ENCODE results near the gene NEURL1B.
"Not testable (repeated sequence)": the region's sequence is repeated elsewhere in the genome, so short reads cannot be mapped to it uniquely, and the experiment has no call there.

Gene NEURL1B, protein sequence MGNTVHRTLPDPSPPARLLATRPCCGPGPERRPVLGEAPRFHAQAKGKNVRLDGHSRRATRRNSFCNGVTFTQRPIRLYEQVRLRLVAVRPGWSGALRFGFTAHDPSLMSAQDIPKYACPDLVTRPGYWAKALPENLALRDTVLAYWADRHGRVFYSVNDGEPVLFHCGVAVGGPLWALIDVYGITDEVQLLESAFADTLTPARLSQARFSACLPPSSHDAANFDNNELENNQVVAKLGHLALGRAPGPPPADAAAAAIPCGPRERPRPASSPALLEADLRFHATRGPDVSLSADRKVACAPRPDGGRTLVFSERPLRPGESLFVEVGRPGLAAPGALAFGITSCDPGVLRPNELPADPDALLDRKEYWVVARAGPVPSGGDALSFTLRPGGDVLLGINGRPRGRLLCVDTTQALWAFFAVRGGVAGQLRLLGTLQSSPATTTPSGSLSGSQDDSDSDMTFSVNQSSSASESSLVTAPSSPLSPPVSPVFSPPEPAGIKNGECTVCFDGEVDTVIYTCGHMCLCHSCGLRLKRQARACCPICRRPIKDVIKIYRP

DNA sequence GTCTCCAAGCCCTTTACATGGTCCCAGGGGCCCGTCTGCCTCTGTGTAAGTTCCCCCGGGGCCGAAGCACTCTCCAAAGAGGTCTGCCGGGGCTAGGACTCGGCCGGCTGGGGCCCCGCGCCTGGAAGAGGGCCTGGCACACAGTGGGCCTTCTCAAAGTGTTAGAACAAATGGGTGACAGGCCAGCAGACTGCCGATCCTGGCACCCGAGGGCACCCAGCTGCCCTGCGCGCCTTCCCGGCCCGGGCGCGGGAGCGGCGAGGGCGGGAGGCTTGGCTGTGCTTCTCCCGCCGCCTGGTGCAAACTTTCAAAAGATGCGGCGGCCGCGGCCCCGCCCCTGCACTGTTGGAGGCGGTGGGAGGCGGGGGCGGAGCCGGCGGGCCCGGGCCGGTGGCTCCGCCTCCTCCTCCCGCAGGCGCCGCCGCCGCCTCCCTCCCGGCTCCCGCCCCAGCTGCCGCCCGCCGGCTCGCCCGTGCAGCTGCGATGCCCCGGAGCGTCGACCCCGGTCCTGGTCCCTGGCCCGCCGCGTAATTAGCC lies at the start of gene NEURL1B:
TSS of gene NEURL1B (plus strand) at position 442 of the 537 bp plus-strand sequence. CDS start 144 bp downstream, outside the sequence.
- peak; percentile 8 to 44 for DNase-seq

DNA sequence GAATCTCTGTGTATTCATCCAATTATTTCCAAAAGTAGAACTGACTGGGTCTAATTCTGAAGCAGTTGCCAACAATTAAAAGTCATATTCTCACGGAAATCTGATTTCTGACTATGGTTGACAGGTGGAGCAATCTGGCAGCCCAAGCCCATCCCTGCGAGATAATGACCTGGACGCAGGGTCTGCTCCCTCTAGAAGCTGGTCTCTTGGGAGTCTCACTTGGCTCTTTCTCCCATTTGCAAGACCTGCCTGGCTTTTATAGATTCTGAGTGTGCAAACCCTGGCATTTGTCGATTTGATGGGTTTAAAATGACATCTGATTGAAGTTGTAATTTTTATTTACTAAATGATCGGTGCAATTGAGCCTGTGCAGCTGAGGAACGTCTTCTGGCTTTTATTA lies 49.4 kb upstream of the NEURL1B start:
- DNase-seq = no peak

DNA sequence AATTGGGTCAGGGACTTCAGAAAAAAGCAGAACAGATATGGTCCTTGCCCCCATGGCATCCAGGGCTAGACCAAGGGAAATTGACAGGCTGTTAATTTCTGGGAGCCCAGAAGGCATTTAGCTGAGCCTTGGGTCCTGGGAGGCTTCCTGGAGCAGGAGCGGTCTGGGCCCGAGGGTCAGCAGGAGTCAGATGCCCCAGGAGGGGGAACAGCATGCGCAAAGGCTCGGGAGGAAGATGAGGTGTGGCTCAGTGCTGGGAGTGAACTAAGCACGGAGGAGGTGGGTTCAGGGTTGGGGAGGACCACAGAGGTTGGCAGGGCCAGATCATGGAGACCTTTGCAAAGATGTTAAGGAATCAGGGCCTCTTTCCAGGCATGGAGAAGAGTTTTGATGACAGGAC lies 48.2 kb upstream of the NEURL1B start:
- DNase-seq = no peak

DNA sequence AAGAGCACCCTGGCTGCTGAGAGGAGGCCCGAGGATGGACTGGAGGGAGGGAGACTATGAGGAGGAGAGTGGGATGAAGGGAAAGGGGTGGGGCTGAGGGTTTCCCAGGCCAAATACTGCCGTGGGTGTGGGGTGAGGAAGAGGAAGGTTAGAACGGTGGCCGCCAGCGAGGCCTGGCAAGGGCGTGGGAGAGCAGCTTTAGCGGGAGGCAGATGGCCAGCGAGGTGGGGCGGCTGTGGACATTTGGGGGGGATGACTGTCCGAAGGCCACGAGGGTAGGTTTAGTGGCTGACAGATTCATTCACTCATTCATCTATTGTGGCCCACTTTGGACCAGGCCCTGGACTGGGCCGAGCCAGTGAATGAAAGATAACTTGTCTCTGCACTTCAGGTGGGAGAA lies 47.8 kb upstream of the NEURL1B start:
- no peak for DNase-seq

DNA sequence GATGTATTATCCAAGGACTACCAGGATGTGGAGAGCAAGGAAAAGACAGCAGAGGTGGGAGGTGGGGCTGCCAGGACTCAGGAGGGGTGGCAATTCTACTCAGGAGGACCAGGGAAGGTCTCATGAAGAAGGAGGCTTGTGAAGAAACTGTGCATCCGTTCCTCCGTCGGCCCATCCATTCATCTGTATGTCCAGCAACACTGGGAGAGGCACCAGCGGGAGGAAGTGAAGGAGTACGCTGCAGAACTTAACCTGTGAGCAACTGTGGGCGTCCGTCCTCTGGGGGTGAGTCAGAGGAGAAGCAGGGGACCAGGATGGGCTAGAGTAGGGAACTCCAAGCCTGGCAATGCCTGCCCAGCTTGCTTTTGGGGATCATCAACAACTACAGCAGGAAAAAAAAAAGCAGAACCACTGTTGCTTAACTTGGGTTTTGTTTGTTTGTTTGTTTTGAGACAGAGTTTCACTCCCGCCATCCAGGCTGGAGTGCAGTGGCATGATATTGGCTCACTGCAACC lies 47.3 kb upstream of the NEURL1B start:
- DNase-seq = no peak

DNA sequence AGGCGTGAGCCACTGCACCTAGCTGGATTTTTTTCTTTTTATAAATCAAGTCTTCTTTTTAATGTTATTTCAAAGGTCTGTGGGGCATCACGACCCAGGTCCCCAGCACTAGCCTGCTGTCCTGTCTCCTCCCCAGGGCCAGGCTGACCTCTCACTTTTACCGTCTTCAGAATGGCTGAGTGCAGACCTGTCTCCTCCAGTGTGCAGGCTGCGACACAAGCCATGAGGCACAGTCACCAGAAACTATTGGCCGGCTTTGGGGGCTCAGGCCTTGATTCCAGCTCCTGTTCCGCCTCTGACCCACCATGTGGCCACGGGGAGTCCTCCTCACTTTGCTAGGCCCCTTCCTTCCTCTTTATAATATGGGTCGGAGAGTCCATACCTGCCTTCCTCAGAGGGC lies 46.6 kb upstream of the NEURL1B start:
- no peak for DNase-seq

DNA sequence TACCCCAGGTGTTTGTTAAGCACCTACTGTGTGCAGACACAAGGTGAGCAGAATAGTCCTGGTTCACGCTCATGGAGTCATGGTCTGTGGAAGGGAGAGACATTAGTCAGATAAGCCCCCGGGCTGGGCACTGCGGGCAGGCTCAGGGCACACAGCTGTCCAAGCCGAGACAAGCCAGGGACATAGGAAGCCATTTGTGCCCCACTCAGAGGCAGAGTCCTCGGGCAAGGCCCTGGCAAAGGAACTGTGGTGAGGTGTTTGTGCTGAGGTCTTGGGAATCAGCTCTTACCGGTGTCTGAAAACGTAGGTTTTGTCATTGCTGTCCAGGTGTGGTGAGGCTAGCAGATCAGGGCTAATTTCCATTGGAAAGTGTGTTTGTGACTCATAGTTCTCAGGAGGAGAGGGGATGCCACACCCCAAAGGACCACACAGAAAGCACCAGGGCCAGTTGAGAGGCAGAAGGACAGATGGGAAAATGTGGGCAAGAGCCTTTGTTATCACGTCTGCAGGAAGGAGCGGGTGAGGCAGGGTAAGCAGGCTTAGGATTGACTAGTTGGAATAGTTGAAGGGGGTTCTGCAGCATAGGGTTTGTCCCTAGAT lies 46.1 kb upstream of the NEURL1B start:
- DNase-seq = no peak

DNA sequence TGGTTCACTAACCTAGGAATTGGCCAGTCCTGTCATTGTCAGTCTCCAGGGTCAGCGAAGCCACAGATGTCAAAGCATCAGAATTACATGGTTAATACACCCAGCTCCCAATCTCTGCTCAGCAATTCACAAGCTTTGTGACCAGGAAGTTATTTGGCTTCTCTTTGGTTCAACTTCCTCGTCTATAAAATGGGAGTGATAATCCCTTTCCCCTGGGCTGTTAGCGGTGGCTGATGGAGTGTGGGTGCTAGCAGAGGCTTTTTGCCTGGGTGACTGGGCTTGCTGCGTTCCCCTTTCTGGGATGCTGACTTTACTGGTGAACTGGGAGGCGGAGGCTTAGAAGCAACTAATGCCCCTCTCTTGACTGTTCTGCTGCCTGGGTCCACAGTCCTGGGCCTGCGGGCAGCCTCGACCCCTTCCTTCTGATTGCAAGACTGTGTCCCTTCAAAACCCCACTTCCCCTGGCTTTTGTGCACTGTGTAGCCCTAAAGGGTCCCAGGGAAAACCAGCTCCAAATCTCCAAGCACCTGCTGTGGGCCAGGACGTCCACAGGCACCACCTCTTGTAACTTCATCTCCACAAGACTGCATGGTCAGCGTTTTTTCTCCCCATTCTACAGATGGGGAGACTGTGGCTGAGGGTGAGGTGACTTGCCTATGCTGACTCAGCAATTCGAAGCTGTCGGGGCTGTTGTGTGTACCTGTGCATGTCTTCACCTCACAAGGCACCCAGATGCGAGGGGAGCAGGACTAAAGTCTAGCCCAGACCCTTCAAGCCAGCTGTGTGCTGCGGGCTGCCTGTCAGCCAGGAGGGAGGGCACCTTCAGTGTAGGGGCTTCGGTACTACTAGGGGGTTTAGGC lies 45.2 kb upstream of the NEURL1B start:
- DNase-seq = no peak

DNA sequence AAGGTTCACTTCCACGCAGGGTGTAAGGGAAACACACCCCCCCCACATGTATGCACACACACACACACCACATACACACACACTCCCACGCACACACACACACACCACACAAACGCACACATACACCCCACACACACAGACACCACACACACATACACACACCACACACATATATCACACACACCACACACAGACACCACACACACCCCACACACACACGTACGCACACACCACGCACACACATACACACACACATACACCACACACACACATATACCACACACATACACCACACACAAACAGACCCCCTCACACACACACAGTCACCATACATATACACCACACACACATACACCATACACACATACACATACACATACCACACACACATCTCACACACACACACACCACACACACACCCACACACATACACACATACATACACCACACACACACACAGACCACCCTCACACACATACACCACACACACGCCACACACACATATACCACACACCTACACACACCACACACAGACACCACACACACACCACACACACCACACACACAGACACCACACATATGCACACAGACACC lies 44.3 kb upstream of the NEURL1B start:
- DNase-seq = no peak

DNA sequence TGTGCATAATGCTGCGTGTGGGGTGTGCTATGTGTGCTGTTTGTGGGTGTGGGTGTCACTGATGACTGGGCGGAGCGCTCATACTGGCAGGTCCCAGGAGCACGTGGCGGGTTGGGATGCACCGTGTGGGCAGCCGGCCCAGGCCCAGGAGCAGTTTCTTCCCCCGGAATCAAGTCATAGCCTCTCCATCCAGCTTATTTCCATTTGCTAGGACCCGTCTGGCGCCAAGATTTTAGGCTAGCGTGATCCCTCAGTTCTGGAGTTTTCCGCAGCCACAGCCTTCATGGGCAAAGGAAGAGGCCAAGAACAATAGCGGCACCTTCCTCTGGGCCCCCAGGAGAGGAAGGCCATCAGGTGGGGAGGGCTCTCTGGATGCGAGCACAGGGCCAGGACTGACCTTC lies 43.3 kb upstream of the NEURL1B start:
- no peak for DNase-seq

DNA sequence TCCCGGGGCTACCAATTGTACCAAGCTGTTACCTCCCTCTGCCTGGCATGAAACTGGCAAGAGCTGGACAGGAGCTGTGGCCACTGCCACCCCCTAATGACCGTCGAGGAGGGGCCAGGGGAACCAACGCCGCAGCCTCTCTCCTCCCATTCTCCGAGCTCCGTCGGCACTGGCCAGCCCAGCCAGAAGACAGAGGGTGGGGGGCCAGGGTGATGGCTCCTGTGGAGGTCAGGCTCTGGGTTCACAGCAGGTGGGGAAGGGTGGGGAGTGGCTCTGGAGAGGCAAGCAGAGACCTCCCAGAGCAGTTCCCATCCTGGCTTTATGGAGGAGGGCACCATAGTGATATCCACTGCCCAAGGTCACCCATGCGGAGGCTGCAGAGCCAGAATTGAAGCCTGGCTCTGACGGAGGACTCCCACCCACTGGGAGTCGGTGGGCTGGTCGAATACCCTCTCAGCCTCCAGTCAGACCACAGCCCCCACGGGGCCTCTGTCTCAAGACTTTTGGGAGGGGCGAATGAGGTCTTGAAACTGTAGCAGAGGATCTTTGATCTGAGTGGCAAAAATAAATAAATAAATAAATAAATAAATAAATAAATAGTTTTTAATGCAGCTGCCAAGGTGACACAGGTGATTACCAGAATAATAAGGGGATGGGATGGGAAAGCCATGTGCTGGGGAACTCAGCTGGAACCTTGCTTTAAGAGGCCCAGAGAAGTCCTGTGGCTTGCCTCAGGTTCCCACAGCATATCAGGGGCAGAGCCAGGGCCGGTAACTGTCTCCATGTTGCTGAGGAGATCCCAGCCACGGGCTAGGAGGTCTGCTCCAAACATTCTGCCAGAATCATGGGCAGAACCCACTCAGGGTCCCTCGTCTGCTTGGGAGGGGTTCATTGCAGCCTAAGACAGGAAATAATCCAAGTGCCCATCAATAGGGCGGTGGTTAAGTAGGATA lies 42.5 kb upstream of the NEURL1B start:
- no peak for DNase-seq

DNA sequence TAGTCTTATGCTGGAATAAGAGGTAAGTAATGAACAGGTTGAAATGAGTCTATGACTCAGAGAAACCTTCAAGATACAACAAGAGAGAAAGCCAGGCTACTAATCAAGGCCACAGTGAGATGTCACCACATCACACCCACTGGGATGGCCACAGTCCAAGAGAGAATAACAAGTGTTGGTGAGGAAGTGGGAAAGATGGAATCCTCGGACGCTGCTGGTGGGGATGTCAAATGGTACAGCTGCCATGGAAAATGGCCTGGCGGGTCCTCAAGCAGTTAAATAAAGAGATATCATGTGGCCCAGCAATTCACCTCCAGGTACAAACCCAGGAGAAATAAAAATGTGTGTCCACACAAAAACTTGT lies 41.9 kb upstream of the NEURL1B start:
- no peak for DNase-seq

DNA sequence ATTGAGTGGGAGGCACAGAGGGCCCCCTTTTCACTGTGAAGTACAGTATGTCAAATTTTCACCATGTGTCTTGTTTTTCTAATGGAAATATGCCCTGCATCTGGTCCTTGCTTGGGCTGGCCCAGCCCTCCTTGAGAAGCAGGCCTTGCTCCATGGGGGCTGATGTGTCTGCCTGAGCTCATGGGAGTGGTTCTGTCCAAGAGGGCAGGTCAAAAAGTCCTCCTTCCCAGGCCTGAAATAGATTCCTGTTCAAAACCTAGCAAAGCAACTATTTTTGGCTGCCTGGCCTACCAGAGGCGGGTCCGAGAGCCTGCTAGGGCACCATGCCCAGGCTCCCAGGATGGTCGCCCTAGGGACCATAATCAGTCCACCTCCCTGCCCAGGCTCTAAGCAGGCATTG lies 40.5 kb upstream of the NEURL1B start:
- no peak for DNase-seq

DNA sequence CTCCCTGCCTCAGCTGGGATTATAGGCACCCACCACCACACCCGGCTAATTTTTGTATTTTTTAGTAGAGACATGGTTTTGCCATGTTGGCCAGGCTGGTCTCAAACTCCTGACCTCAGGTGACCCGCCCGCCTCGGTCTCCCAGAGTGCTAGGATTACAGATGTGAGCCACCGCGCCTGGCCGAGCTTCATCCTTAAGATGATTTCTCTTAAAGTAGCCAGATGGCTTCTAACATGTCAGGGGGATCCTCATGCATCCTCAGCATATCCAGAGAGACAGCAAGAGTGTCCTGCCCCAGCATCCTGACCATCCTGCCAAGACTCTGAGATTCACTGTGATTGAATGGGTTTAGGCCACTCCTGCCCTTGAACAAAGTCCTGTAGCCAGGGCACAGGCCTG lies 39.5 kb upstream of the NEURL1B start:
- not testable (repeated sequence) for DNase-seq

DNA sequence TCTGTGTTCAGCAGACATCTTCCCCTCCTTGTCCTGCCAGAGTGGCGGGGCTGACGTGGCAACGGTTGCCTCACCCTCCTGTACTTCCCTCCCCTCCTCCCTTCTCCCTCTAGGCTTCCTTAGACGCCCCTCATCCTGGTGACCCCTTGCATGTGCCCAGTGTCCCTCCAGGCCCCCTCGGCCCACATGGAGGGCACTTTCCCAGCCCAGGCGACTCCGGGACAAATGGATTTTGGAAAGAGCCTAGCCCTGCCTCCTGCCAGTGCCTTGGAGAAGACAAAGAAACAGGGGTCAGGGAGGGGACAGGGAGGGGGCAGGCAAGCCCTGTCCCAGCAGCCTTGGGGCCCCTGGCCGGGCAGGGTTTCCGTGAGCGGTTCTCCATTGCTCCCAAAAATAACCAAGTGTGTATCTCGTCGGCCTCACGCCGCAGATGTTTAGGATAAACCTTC lies 38.3 kb upstream of the NEURL1B start:
- no peak for DNase-seq

DNA sequence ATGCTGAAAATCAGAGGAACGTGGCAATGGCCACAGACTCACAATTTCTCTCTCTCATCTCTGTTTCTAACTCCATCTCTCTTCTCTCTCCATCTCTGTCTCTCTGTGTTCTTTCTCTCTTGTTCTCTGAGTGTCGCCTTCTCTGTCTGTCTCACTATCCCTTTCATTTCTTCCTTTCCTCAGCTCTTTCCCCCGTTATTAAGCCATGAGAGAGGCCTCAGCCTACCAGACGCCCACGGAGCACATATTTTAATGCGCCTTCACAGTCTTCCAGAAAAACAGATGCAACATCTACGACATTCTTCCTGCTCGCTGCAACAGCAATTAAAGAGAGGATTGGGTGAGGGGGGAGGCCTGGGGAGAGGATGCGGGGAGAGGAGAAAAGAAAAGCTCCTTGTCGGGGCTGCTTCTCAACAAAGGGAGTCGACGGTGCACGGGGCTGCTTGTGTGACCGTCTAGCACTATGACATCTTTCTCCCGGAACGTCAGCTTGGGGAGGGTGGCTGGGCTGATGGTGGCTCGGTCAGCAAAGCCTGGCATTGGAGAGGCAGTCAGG lies 37.7 kb upstream of the NEURL1B start:
- DNase-seq = no peak

DNA sequence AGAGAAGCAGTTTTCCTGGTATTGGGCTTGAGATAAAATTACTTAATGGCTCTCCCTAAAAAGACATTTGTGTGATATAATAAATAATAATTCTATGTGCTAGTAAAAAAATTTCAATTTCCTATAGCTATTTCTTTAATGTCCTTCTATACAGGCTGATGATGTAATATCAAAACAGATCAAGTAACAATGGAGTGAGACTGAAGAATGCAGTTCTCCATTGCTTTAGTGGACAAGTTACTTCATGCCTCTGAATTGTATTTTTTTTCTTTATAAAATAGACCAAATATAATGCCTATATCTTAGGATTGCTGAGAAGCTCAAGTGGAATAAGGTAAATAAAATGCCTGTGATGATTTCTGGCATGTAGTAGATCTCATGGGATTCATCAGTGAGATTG lies 35.6 kb upstream of the NEURL1B start:
- DNase-seq = no peak

DNA sequence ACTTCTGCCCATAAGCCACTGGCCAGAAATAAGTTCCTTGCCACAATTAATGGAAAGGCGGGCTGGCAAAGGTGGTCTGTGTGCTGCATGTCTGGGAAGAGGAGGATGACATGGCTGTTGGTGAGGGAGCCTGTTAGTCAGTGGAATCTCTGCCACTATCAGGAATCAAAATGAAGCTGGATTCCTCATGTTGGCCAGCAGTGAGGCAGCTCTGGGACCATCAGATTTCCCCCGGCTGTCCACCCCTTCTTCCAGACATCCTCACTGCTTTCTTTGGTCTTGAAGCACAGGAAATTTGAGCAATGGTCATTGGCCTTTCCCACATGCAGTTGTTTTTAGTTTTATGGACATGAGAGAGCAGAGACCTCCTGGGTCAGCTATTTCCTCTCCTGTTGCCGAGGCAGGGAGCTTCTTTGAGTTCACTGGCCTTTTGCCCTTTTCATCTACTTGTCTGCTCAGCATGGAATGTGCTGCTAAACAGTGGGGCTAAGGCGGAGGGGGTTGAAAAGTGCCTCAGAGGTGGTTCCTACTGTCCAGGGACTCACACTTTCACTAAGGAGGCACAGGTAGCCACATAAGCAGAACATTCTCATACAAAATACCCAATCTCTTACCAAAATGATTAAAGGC lies 34.8 kb upstream of the NEURL1B start:
- DNase-seq = no peak

DNA sequence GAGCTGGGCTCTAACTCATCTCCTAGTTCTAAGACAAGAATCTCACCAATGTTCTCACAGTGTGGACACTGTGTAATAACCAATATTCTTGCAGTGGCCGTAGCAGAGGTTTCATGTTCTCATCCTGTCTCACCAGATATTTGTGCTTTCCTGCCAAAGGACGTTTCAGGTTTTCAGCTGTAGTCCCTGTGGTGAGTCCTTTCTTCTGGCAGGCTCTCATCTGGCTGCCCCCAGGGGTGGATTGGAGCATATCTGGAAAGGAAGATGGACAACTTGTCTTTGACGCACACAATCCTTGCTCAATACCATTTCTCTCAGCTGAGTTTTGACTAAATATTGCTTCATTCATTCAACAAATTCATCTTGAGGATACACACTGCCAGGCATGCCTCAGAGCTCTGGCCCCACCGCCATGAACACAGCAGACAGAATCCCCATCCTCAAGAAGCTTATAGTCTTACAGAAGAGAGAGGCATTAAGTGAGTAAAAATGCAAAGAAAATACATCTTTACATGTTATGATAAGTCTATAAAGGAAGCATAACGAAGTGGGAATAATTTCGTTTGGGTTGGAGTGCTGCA lies 33.8 kb upstream of the NEURL1B start:
- DNase-seq = no peak

DNA sequence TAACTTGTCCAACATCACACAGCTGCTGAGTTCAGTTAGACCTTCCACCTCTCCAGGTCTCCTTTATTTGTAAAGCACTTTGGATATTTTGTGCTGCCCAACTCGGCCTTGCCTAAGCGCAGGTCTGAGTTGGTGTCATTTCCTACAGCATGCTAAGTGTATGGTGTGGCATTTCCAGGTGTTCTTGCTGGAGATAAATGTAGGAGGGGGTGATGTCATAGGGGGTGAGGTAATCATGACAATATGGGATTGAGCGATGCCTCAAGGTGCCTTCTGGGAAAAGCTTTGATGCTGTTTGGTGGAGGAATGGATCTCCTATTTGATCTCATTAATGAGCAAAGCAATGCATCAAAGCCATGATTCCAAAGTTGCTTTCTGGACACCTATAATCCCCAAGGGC lies 32.3 kb upstream of the NEURL1B start:
- no peak for DNase-seq
